Spinal cord (tissue), 10 donors: Measurements from ENCODE around the gene CCDC74A. TPM values are rescaled to one million over a fixed set of nuclear protein-coding genes. Genes with fewer than 3 reads are reported as not detected.
"Not testable (repeated sequence)": the region's sequence is repeated elsewhere in the genome, so short reads cannot be mapped to it uniquely, and the experiment has no call there.

Source experiments
- DNase-seq, 6 donors: peaks; one replicate each; pipeline versions ENCODE4 v3.0.0 to v3.0.0-alpha.2; 2013 to 2015; ENCODE audit warnings: low spot score in 6 of 6, low read depth in 4 of 6
- H3K27ac ChIP-seq: one replicate; pipeline ENCODE4 v1.5.1; 2013; ENCODE audit warnings: low read depth, low read length, control low read depth
- H3K27me3 ChIP-seq: one replicate; pipeline ENCODE4 v1.6.1; 2013; ENCODE audit warnings: low read length; ENCODE audit not compliant: control insufficient read depth, insufficient read depth
- H3K36me3 ChIP-seq: one replicate; pipeline ENCODE4 v1.6.1; 2013; ENCODE audit warnings: low read length; ENCODE audit not compliant: control insufficient read depth, insufficient read depth
- H3K4me1 ChIP-seq: one replicate; pipeline ENCODE4 v1.6.1; 2013; ENCODE audit warnings: low read length; ENCODE audit not compliant: control insufficient read depth, insufficient read depth
- H3K4me3 ChIP-seq: one replicate; pipeline ENCODE4 v1.5.1; 2013; ENCODE audit warnings: low read depth, low read length, control low read depth
- H3K9me3 ChIP-seq: one replicate; pipeline ENCODE4 v1.6.1; 2013; ENCODE audit warnings: low read length; ENCODE audit not compliant: control insufficient read depth, insufficient read depth
- WGBS: methylation state at CpG from one replicate; pipeline ENCODE4 v1.1.5; 2013; ENCODE audit warnings: missing lambda C conversion rate; ENCODE audit not compliant: insufficient coverage; 5-methylcytosine and 5-hydroxymethylcytosine counted together
- polyA plus RNA-seq, 2 donors: library from polyadenylated mRNA; unstranded; fragments of 120-200 nt; gene quantifications; one replicate each; pipeline ENCODE4 v1.2.1, GENCODE V29; 2013; ENCODE audit not compliant: insufficient read length in 2 of 2
- total RNA-seq, 2 donors: library from RNA; depleted of rRNA in 1 of 2; stranded (reverse); fragments of 120-200 nt in 1 of 2; fragments of >200 nt in 1 of 2; gene quantifications; one replicate each; pipeline versions ENCODE4 v1.2.3 to v1.2.4, GENCODE V29; 2013 to 2014
- donor health status: healthy.

CCDC74A gene
- total and polyA plus RNA-seq, 4 donors, result 7.0 to 25.1 (median 21.0) TPM

- Histone ChIP-seq H3K4me3 (no peak overlapping the region), H3K27me3 (no peaks in the 10 kb centered on the region), H3K4me1 (no peaks in the 10 kb centered on the region), H3K27ac (no peak overlapping the region), H3K36me3 (no peaks in the 10 kb centered on the region), H3K9me3 (no peaks in the 10 kb centered on the region)
- DNase-seq, result no peak
- WGBS, result 100% methylated on average over 3 of the region's 7 CpGs
Observed at GRCh38 chr2:131556998-131557397, 29.3 kb downstream of the CCDC74A start.

DNA sequence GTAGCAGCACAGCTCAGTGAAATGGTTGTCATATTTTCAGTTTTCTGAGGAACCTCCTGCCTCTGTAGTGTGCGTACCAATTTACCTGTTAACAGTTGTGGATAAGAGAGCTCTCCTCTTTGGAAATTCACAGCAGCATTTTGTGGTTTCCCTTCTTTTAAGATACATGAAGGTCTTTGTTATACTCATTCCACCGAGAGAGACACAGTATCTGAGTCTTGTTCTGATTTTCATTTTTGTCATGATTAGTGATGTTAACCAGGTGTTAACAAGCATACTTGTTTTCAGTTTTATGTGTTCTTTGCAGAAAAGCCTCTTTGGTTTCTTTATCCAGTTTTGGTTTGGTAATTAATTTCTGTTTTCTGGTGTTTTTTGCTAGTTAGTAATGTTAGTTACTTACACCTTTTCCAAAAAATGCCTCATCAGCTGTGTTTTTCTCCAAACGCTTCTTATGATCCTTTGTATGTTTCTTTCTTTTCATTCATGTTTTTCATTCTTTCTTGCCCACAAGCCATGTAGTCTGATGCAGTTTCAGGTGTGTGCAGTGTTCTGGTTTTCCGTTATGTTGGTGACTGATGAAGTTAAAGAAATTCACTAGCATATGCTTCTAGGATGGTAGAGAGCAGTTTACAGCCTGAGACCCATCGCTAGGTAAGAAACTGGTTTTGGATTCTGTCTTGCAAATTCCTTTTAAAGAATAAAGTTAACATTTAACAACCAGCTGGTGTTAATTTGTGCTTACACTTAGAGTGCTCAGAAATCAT is 30.1 kb downstream of the CCDC74A start:
- Histone ChIP-seq H3K4me3 (no peak overlapping the region), H3K36me3 (no peaks in the 10 kb centered on the region), H3K9me3 (no peaks in the 10 kb centered on the region), H3K27ac (no peak overlapping the region), H3K4me1 (no peaks in the 10 kb centered on the region), H3K27me3 (no peaks in the 10 kb centered on the region)
- no peak for DNase-seq
- no CpG with 5 or more reads among the region's 5 CpGs for WGBS

GRCh38 chr2:131566371-131566770 is 38.7 kb downstream of the CCDC74A start:
- Histone ChIP-seq H3K4me1 (no peaks in the 10 kb centered on the region), H3K27me3 (no peaks in the 10 kb centered on the region), H3K27ac (no peak overlapping the region), H3K9me3 (no peaks in the 10 kb centered on the region), H3K36me3 (no peaks in the 10 kb centered on the region), H3K4me3 (no peak overlapping the region)
- no CpG with 5 or more reads among the region's 5 CpGs for WGBS
- no peak for DNase-seq

GRCh38 chr2:131567891-131568290 is 40.2 kb downstream of the CCDC74A start:
- H3K27me3 ChIP-seq, result no peaks in the 10 kb centered on the region
- no peaks in the 10 kb centered on the region for H3K4me1 ChIP-seq
- H3K27ac ChIP-seq, result no peak overlapping the region
- no peaks in the 10 kb centered on the region for H3K9me3 ChIP-seq
- peak in 2 of 6 donors; percentile 22 to 24 for DNase-seq
- H3K4me3 ChIP-seq, result no peak overlapping the region
- no peaks in the 10 kb centered on the region for H3K36me3 ChIP-seq

GRCh38 chr2:131568401-131568800 is 40.7 kb downstream of the CCDC74A start:
- DNase-seq, H3K9me3 ChIP-seq, H3K27ac ChIP-seq, H3K4me3 ChIP-seq, H3K27me3 ChIP-seq, H3K4me1 ChIP-seq, H3K36me3 ChIP-seq: not testable (repeated sequence)
- WGBS, result no CpG with 5 or more reads among the region's 1 CpG

DNA sequence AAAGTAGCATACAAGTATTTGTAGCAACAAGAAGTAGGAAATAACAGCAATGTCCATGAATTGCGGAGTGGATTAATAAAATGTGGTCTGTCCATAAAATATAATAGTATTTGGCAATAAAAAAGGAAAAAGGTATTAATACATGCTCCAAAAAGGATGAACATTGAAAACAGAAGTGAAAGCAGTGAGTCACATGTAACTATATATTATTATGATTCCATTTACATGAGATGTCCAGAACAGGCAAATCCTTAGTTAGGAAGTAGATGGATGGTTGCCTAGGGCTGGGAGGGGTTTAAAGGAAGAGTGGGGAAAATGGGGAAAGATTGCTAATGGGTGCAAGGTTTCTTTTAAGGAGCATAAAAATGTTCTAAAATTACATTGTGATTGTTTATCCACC is 44.5 kb downstream of the CCDC74A start:
- WGBS, result no CpG with 5 or more reads among the region's 1 CpG
- no peak overlapping the region for H3K27ac ChIP-seq
- no peaks in the 10 kb centered on the region for H3K36me3 ChIP-seq
- H3K9me3 ChIP-seq, result no peaks in the 10 kb centered on the region
- no peaks in the 10 kb centered on the region for H3K4me1 ChIP-seq
- no peaks in the 10 kb centered on the region for H3K27me3 ChIP-seq
- H3K4me3 ChIP-seq, result no peak overlapping the region
- DNase-seq, result no peak

- Histone ChIP-seq H3K4me3 (no peak overlapping the region), H3K9me3 (no peaks in the 10 kb centered on the region), H3K4me1 (no peaks in the 10 kb centered on the region), H3K27me3 (no peaks in the 10 kb centered on the region), H3K36me3 (no peaks in the 10 kb centered on the region), H3K27ac (no peak overlapping the region)
- WGBS, result no CpG with 5 or more reads among the region's 4 CpGs
- DNase-seq, result no peak
Observed at GRCh38 chr2:131577812-131578211, 50.1 kb downstream of the CCDC74A start.

DNA sequence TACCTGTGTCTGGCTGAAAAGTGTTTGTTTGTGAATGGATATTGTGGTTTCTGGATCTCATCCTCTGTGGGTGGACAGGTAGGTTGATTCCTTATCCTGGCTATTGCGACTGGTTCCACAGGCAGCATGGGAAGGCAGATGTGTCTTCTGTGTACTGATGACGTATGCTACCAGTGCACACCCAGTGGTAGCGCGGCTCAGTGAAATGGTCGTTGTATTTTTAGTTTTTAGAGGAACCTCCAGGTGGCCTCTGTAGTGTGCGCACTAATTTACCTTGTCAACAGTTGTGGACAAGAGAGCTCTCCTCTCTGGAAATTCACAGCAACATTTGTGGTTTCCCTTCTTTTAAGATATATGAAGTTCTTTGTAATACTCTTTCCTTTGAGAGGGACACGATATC is 52.5 kb downstream of the CCDC74A start:
- no peak overlapping the region for H3K27ac ChIP-seq
- H3K9me3 ChIP-seq, result no peaks in the 10 kb centered on the region
- H3K36me3 ChIP-seq, result no peaks in the 10 kb centered on the region
- no peaks in the 10 kb centered on the region for H3K4me1 ChIP-seq
- 100% methylated on average over 6 of the region's 7 CpGs for WGBS
- DNase-seq, result no peak
- no peak overlapping the region for H3K4me3 ChIP-seq
- no peaks in the 10 kb centered on the region for H3K27me3 ChIP-seq

Other genes with a start within 250 kb of the CCDC74A start
- gene RAB6D, start 163.7 kb upstream of the CCDC74A start, total RNA-seq, result 1 to 10 TPM in 1 of 2 donors, under 1 TPM in 1; 0.88 to 3.3 TPM
- 1 to 10 TPM; 7.3 to 9.0 TPM for gene RAB6D, start 163.7 kb upstream of the CCDC74A start, polyA plus RNA-seq
- under 1 TPM in 1 of 2 donors, not detected in 1; 0.20 TPM for gene TUBA3D, start 51.8 kb upstream of the CCDC74A start, total RNA-seq
- 1 to 10 TPM in 1 of 2 donors, under 1 TPM in 1; 0.76 to 2.9 TPM for gene TUBA3D, start 51.8 kb upstream of the CCDC74A start, polyA plus RNA-seq
- gene MZT2A, start 35.5 kb upstream of the CCDC74A start, total RNA-seq, result 10 to 100 TPM; 31.6 to 76.7 TPM
- 100 to 1,000 TPM; 129 TPM for gene MZT2A, start 35.5 kb upstream of the CCDC74A start, polyA plus RNA-seq